Activated CD4-positive, alpha-beta T cell treated with anti-CD3 and anti-CD28 coated beads for 1 hour (primary cell): ENCODE results near the gene SYTL2.
A peak's percentile ranks its signal among the peaks of the same experiment; 100 is the strongest.
"Not testable (repeated sequence)": the region's sequence is repeated elsewhere in the genome, so short reads cannot be mapped to it uniquely, and the experiment has no call there.

Experiments
- DNase-seq: peaks from one replicate; pipeline ENCODE4 v3.0.0-alpha.2; 2020

Gene SYTL2, protein sequence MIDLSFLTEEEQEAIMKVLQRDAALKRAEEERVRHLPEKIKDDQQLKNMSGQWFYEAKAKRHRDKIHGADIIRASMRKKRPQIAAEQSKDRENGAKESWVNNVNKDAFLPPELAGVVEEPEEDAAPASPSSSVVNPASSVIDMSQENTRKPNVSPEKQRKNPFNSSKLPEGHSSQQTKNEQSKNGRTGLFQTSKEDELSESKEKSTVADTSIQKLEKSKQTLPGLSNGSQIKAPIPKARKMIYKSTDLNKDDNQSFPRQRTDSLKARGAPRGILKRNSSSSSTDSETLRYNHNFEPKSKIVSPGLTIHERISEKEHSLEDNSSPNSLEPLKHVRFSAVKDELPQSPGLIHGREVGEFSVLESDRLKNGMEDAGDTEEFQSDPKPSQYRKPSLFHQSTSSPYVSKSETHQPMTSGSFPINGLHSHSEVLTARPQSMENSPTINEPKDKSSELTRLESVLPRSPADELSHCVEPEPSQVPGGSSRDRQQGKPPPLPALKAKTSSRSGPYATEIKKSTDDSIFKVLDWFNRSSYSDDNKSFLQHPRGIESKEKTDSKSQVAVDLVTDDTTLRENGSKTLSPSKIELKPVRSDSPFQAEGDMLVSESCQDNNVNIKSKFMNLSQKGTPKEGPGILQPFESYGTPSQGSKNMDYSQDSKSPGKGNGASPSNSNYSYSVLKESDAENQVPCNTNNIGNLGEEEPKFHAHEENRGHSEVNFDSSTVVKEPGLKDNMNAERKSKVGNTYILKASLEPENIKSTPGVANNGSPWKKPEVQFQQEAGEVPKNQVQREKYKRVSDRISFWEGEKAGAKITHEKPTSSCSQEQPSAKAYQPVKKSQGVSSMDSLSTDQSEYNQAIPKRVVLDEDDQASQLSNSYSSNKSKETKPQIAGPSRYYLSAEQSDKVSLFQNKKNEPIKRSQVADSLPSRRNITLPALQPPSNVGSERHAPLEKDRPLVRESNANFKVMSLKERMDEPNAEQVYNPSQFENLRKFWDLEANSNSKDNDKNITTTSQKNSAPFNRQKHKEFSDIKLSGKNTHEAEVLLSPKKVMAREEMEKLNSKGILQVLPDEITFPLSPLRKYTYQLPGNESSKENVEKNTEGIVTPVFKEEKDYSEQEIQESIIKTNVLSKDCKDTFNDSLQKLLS (N-terminal part only)

DNA sequence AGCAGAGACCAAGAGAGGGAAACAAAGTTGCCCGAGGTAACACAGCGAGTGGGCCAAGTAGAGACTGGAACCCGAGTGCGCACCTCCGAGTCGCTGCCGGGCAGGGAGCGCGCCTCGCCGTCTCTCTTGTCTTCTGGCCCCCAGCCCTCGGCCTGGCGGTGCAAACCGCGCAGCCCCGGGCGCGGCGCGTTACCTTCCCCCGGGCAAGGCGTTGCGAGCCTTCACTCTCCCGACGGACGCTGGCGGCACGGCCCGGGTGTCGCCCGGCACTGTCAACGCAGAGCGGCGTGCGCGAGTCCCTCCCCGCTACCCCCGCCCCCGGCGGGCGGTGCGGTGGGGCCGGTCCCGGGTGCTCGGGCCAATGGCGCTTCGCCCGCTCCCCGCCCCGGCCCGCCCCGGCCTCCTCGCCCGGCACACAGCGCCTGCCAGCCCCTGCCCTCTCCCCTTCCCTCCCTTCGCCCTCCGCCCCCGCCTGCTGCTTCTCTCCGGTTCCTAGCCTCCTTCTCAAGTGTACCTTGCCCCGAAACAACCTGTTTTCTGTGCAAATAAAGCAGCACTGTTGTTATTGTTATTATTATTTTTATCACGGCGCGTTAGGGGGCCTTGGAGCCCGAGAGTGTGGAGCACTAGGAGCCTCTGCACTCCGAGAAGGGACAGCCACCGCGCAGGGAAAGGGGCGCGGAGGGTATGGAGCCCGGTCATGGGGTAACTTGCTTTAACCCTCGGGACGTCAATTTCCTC lies at the start of gene SYTL2:
SYTL2 (minus strand) TSS at position 271 of the 741 bp plus-strand sequence. CDS start 53,416 bp downstream, outside the sequence.
- peak; percentile 57 for DNase-seq

GRCh38 chr11:85859541-85859940 lies 48.6 kb upstream of the SYTL2 start:
- DNase-seq = not testable (repeated sequence)

- DNase-seq = no peak
Measured at GRCh38 chr11:85857098-85857497, 46.2 kb upstream of the SYTL2 start.

- DNase-seq = no peak
Measured at GRCh38 chr11:85855341-85855656, 44.4 kb upstream of the SYTL2 start, which contains the start of gene CCDC83. Gene CCDC83 (plus strand): TSS chr11:85855383. CDS start chr11:85865124, 9,741 bp downstream.

- peak; percentile 86 for DNase-seq
Measured at GRCh38 chr11:85854557-85855340, 43.8 kb upstream of the SYTL2 start.

DNA sequence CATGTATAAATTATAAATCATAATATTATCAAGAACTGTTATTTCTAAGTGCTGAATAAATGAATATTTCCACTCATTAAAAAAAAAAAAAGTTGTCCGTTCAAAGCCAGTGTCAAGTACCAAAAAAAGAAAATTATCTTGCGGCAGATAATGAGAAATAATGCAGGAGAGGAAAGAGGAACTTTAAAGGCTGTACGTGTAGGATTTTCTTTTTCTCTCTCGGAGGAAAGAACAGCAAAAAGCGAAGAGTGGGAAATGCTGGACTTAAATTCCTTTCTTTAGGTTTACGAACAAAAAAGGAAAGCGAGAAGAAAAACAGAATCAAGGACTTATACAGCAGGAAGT lies 43.2 kb upstream of the SYTL2 start:
- DNase-seq = no peak

DNA sequence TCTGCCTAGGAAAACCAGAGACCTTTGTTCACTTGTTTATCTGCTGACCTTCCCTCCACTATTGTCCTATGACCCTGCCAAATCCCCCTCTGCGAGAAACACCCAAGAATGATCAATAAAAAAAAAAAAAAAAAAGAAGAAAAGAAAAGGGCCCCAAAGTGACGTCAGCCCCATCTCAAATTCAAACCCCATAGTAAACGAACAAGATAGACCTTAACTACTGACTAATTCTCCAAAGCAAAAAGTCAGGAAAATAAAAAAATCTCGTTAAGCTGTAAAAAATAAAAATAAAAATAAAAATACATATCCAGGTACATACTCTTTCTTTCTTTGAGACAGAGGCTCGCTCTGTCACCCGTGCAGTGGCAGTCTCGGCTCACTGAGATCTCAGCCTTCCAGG lies 42.6 kb upstream of the SYTL2 start:
- not testable (repeated sequence) for DNase-seq

GRCh38 chr11:85852754-85853153 lies 41.8 kb upstream of the SYTL2 start:
- DNase-seq = not testable (repeated sequence)

GRCh38 chr11:85848556-85848955 lies 37.6 kb upstream of the SYTL2 start:
- DNase-seq = no peak

- DNase-seq = no peak
Measured at GRCh38 chr11:85848006-85848405, 37.1 kb upstream of the SYTL2 start.

- no peak for DNase-seq
Measured at GRCh38 chr11:85847436-85847835, 36.5 kb upstream of the SYTL2 start.

DNA sequence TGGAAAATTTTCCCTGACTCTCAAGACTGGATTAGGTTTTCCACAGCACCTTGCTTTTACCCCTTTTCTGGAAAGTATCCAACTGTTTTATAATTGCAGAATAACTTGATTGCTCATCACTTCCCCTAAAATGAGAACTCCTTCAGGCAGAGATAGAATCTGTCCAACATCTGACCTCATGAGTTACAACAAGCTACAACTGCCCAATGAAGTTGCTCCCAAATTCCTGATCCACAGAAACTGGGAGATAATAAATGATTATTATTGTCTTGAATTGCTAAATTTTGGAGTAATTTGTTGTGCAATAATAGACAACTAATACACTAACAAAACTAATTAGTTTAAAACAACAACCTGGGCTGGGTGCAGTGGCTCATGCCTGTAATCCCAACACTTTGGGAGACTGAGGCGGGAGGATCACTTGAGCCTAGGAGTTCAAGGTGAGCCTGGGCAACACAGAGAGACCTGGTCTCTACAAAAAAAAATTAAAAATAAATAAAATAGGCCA lies 34.2 kb upstream of the SYTL2 start:
- DNase-seq = no peak

DNA sequence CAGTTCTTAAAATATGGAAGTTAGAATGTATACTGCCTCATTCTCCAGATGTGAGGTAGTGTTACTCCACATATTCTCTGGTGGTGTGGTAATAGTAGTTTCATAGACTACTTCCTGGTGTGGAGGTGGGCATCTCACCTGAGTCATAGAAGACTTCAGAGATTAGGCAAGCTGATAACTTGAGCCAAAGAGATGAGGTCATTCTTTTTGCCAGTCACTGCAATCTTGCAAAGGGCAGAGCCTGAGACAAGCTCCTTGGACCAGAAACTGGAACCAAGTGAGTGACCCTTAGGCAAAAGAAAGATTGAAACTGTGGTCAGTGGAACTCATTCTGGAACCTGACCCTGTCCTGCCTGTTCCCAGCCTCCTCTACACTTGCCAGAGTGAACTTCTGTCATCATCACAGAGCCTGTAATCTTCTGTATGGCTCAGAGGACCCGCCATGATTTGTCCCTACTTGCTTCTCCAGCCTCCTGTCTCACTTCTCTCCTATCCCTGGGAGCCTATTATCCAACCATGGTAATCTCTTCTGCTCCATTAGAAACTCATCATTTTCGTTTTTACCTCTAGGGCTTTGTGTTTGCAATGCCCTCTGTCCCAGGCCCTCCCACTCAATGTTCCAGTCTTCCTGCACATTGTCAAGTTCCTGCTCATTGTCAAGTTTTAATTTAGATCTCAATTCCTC lies 33.6 kb upstream of the SYTL2 start:
- no peak for DNase-seq

GRCh38 chr11:85843929-85844328 lies 33.0 kb upstream of the SYTL2 start:
- DNase-seq = no peak

DNA sequence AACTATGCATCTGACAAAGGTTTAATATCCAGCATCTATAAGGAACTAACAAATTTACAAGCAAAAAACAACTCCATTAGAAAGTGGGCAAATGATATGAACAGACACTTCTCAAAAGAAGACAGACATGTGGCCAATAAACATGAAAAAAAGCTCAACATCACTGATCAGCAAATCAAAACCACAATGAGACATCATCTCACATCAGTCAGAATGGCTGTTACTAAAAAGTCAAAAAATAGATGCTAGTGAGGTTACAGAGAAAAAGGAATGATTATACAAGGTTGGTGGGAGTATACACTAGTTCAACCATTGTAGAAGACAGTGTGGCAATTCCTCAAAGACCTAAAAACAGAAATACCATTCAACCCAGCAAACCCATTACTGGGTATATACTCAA lies 30.0 kb upstream of the SYTL2 start:
- DNase-seq = not testable (repeated sequence)

GRCh38 chr11:85835729-85836128 lies 24.8 kb upstream of the SYTL2 start:
- no peak for DNase-seq

DNA sequence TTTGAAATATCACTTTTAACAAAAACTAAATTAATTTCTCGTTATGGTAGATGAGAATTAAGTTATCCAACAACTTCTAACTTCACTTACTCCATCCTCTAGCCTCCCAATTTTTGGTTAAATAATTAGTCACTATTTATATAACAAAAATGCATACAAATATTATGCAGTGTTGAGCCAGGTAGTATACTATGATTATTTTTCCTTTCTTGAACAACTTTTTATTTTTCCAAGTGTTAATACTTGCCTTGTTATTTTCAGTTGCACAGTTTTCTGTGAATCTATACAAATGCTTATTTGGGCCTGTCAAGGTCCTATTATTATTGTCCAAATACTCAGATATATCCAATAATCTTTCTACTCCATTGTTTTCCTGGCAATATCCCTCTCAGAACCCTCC lies 24.3 kb upstream of the SYTL2 start:
- DNase-seq = no peak

DNA sequence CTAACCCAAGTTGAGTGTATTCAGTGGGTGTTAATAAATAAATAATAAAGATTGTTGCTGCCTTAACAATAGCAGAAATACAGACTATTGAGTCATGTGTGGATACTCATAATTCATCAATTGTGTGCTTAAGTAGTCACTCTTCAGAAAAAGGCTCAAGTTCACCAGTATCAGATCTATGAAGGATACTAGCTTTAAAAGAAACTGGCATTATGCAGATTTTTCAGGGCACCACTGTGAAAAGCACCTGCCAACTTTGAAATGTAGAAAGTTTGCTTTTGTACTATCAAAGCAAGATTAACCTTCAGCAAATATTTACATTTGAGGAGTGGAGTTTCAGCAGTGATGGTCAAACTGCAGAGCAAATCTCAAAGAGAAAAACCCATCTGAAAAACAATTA lies 20.1 kb upstream of the SYTL2 start:
- no peak for DNase-seq

DNA sequence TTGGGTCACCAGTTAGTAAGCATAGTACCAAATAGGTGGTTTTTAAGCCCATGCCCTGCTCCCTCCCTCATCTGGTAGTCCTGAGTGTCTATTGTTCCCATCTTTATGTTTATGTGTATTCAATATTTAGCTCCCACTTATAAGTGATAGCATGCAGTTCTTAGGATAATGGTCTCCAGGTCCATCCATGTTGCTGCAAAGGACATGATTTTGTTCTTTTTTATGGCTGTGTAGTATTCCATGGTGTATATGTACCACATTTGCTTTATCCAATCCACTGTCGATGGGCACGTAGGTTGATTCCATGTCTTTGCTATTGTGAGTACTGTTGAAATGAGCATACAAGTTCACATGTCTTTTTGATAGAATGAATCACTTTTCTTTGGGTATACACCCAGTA lies 18.2 kb upstream of the SYTL2 start:
- no peak for DNase-seq

- DNase-seq = no peak
Measured at GRCh38 chr11:85828640-85828978, 17.7 kb upstream of the SYTL2 start.
